Measurements from ENCODE around the gene MTMR2. TPM values are rescaled to one million over a fixed set of nuclear protein-coding genes. Genes with fewer than 3 reads are reported as not detected.

Gene MTMR2
- total RNA-seq, 1 experiment from 2014 or later = 59.0 TPM

DNA sequence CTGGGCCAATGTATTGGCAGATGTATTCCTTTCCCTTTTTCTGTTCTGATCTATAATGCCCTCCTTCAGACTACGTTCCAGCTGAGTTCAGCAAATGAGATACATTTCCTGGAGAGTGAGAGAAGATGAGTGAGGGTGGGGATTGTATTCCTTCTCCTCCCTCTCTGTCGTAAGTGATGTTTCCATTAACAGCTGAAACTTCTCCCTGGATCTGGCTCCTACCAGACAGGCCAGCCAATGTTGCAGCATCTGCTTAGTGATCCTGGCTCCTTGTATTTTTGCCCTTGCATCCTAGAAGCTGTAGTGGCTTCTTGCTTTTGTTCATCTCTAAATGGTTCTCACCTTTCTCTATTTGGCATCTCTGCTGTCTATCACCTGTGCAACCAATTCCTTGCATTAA is 48.2 kb upstream of the MTMR2 start:
- Histone ChIP-seq H2BK20ac (ENCODE audit: low read depth, low read length, poor library complexity, severe bottlenecking) (no peak overlapping the region), H3K27ac (ENCODE audit: insufficient read length, low read depth, low read length) (no peak overlapping the region), H3K27me3 (ENCODE audit: insufficient read depth, low read length) (no peaks in the 10 kb centered on the region), H4K5ac (ENCODE audit: insufficient read length, low read depth, low read length) (no peak overlapping the region), H2BK5ac (ENCODE audit: insufficient read length, low read length) (no peak overlapping the region), H2AFZ (ENCODE audit: low read length) (no peak overlapping the region), H3K56ac (ENCODE audit: insufficient read length, low read depth, low read length) (no peak overlapping the region), H3K23ac (ENCODE audit: insufficient read length, low read depth, low read length) (no peak overlapping the region), H3K18ac (ENCODE audit: insufficient read length, low read depth, low read length) (no peak overlapping the region), H2AK5ac (ENCODE audit: insufficient read length, low read length) (no peak overlapping the region), H3K79me2 (ENCODE audit: insufficient read depth, low read length) (no peaks in the 10 kb centered on the region), H3K9ac (ENCODE audit: extremely low read depth, insufficient read length, low read length) (no peak overlapping the region), H3T11ph (ENCODE audit: low read length) (no peak overlapping the region), H2BK120ac (ENCODE audit: low read depth, low read length, poor library complexity, severe bottlenecking) (no peak overlapping the region), H3K9me3 (ENCODE audit: control insufficient read depth, low read depth, low read length) (no peaks in the 10 kb centered on the region), H4K8ac (replicated peaks; ENCODE audit: insufficient read length, low read depth, low read length) (no peak overlapping the region), H2BK15ac (ENCODE audit: low read depth, low read length) (no peak overlapping the region), H2BK12ac (ENCODE audit: insufficient read length, low read depth, low read length) (no peak overlapping the region), H3K23me2 (ENCODE audit: insufficient read length, low read depth, low read length, poor library complexity, severe bottlenecking) (no peaks in the 10 kb centered on the region), H3K4ac (ENCODE audit: low read depth, low read length) (no peak overlapping the region), H3K4me2 (ENCODE audit: insufficient read depth, insufficient read length, low read length) (no peak overlapping the region), H4K20me1 (ENCODE audit: control insufficient read depth, insufficient read depth, insufficient read length) (no peaks in the 10 kb centered on the region), H4K91ac (ENCODE audit: insufficient read length, low read depth, low read length) (no peak overlapping the region), H3K4me1 (ENCODE audit: insufficient read depth, low read length) (no peaks in the 10 kb centered on the region), H3K79me1 (ENCODE audit: insufficient read depth, low read depth, low read length, poor library complexity, severe bottlenecking) (no peaks in the 10 kb centered on the region), H3K14ac (ENCODE audit: insufficient read depth, low read length) (no peak overlapping the region)
- DNase-seq = no peak
- no CpG with 5 or more reads among the region's 2 CpGs for WGBS (ENCODE audit: extremely low coverage, insufficient read length, low lambda C conversion rate)
- Mint-ChIP-seq H3K9me3 (peaks cover 5 to 7% of the 10 kb centered on the region in 2 experiments; a peak in 3 of 5 replicates), H3K4me3 (no peak overlapping the region), H3K4me1 (no peaks in the 10 kb centered on the region), H3K27me3 (ENCODE audit: low read depth) (no peaks in the 10 kb centered on the region), H3K36me3 (ENCODE audit: insufficient read depth in 1 of 3, low read depth in 3 of 3) (0 out of 7 replicates have a peak, but pooled peaks cover 0 to 2% (median 0%) of the 10 kb centered on the region in 3 experiments), H3K27ac (no peak overlapping the region)
- TF ChIP-seq, protein P1, sequence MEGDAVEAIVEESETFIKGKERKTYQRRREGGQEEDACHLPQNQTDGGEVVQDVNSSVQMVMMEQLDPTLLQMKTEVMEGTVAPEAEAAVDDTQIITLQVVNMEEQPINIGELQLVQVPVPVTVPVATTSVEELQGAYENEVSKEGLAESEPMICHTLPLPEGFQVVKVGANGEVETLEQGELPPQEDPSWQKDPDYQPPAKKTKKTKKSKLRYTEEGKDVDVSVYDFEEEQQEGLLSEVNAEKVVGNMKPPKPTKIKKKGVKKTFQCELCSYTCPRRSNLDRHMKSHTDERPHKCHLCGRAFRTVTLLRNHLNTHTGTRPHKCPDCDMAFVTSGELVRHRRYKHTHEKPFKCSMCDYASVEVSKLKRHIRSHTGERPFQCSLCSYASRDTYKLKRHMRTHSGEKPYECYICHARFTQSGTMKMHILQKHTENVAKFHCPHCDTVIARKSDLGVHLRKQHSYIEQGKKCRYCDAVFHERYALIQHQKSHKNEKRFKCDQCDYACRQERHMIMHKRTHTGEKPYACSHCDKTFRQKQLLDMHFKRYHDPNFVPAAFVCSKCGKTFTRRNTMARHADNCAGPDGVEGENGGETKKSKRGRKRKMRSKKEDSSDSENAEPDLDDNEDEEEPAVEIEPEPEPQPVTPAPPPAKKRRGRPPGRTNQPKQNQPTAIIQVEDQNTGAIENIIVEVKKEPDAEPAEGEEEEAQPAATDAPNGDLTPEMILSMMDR (conservative IDR thresholded peaks at IDR 0.05) = no peak

Measured in H9 (cell line).